ENCODE results near the gene N4BP2. TPM values are rescaled to one million over a fixed set of nuclear protein-coding genes. Genes with fewer than 3 reads are reported as not detected.

N4BP2 gene
- total and polyA plus RNA-seq, 7 experiments from 2014 or later: 12.9 to 37.2 (median 19.4) TPM

DNA sequence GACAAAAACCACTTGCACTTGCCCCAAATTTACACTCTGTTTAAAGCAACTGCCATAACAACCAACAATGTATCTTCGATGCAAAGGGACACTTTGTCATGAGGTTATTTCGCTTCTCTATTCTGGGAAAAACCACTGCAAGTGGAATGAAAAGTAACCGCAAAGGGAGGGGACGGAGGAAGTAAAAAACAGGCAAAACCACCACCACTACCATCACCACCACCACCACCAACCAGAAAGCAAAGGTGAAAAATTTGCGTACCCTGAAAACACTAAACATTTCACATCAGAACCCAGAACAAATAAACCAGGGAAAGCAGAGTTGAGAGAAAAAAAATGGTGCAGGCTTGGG, 1.2 kb upstream of the N4BP2 start:
- Histone ChIP-seq H3K4me1 (ENCODE audit: control insufficient read depth in 2 of 2, insufficient read depth in 2 of 2, low read length in 2 of 2) (peaks cover 14 to 15% of the 10 kb centered on the region in 2 donors), H3K27me3 (ENCODE audit: control insufficient read depth in 2 of 2, insufficient read depth in 2 of 2, low read length in 2 of 2) (no peaks in the 10 kb centered on the region), H3K9me3 (ENCODE audit: control insufficient read depth in 2 of 3, low read length in 3 of 3) (no peaks in the 10 kb centered on the region), H3K4me3 (ENCODE audit: low read length) (peak overlapping the region; percentile 80), H3K27ac (ENCODE audit: low read depth, low read length) (peak overlapping the region; percentile 91), H3K36me3 (ENCODE audit: control insufficient read depth in 2 of 3, insufficient read depth in 3 of 3, low read length in 3 of 3) (peaks cover 0 to 4% (median 0%) of the 10 kb centered on the region in 3 experiments)
- Mint-ChIP-seq H3K36me3 (peaks cover 0 to 11% (median 4%) of the 10 kb centered on the region in 5 donors), H3K27ac (peak overlapping the region; percentile 90 to 98 (median 94)), H3K4me1 (peaks cover 19 to 48% (median 36%) of the 10 kb centered on the region in 7 donors), H3K27me3 (peaks cover 0 to 6% (median 0%) of the 10 kb centered on the region in 5 donors), H3K4me3 (peak overlapping the region; percentile 87 to 100 (median 92)), H3K9me3 (no peaks in the 10 kb centered on the region)
- ATAC-seq (peak; percentile 26), DNase-seq (peak in 7 of 9 donors; percentile 33 to 72 (median 48))
- ChIA-PET POLR2A (interaction anchor here (0.6 to 2.5 kb wide), 16 partner anchors 9 to 600 kb away, joined by 3 to 13 read pairs (median 4); no protein-coding TSS in a partner anchor), CTCF (interaction anchor here (0.9 to 1.5 kb wide), 3 partner anchors 11 to 270 kb away, joined by 4 to 5 read pairs (median 4); no protein-coding TSS in a partner anchor)
- intact Hi-C loops (cut with micrococcal nuclease): loop anchor here (1.0 to 10.0 kb wide), 19 partner anchors 67 to 1921 kb away; partner anchors contain the start of genes PDS5A (in 1 of the 2), RFC1 (in 1 of the 2), RHOH (in 1 of the 2) and SMIM14 (in 1 of the 2)

- ATAC-seq: peak; percentile 40
- peaks cover 14 to 15% of the 10 kb centered on the region in 2 donors for H3K4me1 ChIP-seq (ENCODE audit: control insufficient read depth in 2 of 2, insufficient read depth in 2 of 2, low read length in 2 of 2)
- H3K36me3 ChIP-seq (ENCODE audit: control insufficient read depth in 2 of 3, insufficient read depth in 3 of 3, low read length in 3 of 3): peaks cover 0 to 4% (median 0%) of the 10 kb centered on the region in 3 experiments
- DNase-seq: peak; percentile 25 to 70 (median 42)
- H3K27me3 Mint-ChIP-seq: peaks cover 0 to 6% (median 0%) of the 10 kb centered on the region in 5 donors
- ChIA-PET CTCF (interaction anchor here (0.7 to 1.5 kb wide), 4 partner anchors 10 to 269 kb away, joined by 3 to 5 read pairs (median 4); no protein-coding TSS in a partner anchor), POLR2A (interaction anchor here (0.6 to 2.5 kb wide), 21 partner anchors 8 to 600 kb away, joined by 3 to 13 read pairs (median 4); partner anchors contain the start of genes LIAS, RPL9 and UBE2K)
- H3K9me3 Mint-ChIP-seq: no peaks in the 10 kb centered on the region
- H3K36me3 Mint-ChIP-seq: peaks cover 0 to 11% (median 4%) of the 10 kb centered on the region in 5 donors
- H3K27ac Mint-ChIP-seq: peak overlapping the region; percentile 90 to 98 (median 94)
- H3K4me3 Mint-ChIP-seq: peak overlapping the region; percentile 87 to 100 (median 92)
- H3K27ac ChIP-seq (ENCODE audit: low read depth, low read length): peak overlapping the region; percentile 91
- H3K27me3 ChIP-seq (ENCODE audit: control insufficient read depth in 2 of 2, insufficient read depth in 2 of 2, low read length in 2 of 2): no peaks in the 10 kb centered on the region
- H3K4me1 Mint-ChIP-seq: peaks cover 19 to 48% (median 36%) of the 10 kb centered on the region in 7 donors
- H3K4me3 ChIP-seq (ENCODE audit: low read length): peak overlapping the region; percentile 80
- intact Hi-C loops (cut with micrococcal nuclease): loop anchor here (1.0 to 10.0 kb wide), 28 partner anchors 66 to 1921 kb away; partner anchors contain the start of genes LIAS (in 2 of the 2), PDS5A (in 2 of the 2), RPL9 (in 2 of the 2) and SMIM14 (in 2 of the 2)
- no peaks in the 10 kb centered on the region for H3K9me3 ChIP-seq (ENCODE audit: control insufficient read depth in 2 of 3, low read length in 3 of 3)
Measured at GRCh38 chr4:40055863-40056715, 561 bp upstream of the N4BP2 start.

- peak; percentile 17 to 84 (median 78) for DNase-seq
- Histone ChIP-seq H3K36me3 (ENCODE audit: control insufficient read depth in 2 of 3, insufficient read depth in 3 of 3, low read length in 3 of 3) (peaks cover 0 to 4% (median 0%) of the 10 kb centered on the region in 3 experiments), H3K27me3 (ENCODE audit: control insufficient read depth in 2 of 2, insufficient read depth in 2 of 2, low read length in 2 of 2) (no peaks in the 10 kb centered on the region), H3K4me1 (ENCODE audit: control insufficient read depth in 2 of 2, insufficient read depth in 2 of 2, low read length in 2 of 2) (peaks cover 14 to 15% of the 10 kb centered on the region in 2 donors), H3K4me3 (ENCODE audit: low read length) (peak overlapping the region; percentile 80), H3K9me3 (ENCODE audit: control insufficient read depth in 2 of 3, low read length in 3 of 3) (no peaks in the 10 kb centered on the region), H3K27ac (ENCODE audit: low read depth, low read length) (peak overlapping the region; percentile 91)
- intact Hi-C loops (cut with micrococcal nuclease): loop anchor here (1.0 to 10.0 kb wide), 22 partner anchors 65 to 1923 kb away; partner anchors contain the start of genes LIAS (in 2 of the 2), RPL9 (in 2 of the 2), RFC1 (in 1 of the 2) and SMIM14 (in 1 of the 2)
- Mint-ChIP-seq H3K36me3 (peaks cover 3 to 16% (median 10%) of the 10 kb centered on the region in 5 donors), H3K9me3 (no peaks in the 10 kb centered on the region), H3K4me3 (peak overlapping the region; percentile 91 to 100 (median 97)), H3K4me1 (peaks cover 24 to 54% (median 42%) of the 10 kb centered on the region in 7 donors), H3K27me3 (peaks cover 0 to 6% (median 0%) of the 10 kb centered on the region in 5 donors), H3K27ac (peak overlapping the region; percentile 94 to 99 (median 98))
- ATAC-seq: peak; percentile 80
- ChIA-PET CTCF (interaction anchor here (0.8 to 1.5 kb wide), 3 partner anchors 63 to 260 kb away, joined by 4 to 10 read pairs (median 4); no protein-coding TSS in a partner anchor), POLR2A (interaction anchor here (0.5 to 1.7 kb wide), 7 partner anchors 9 to 260 kb away, joined by 3 to 7 read pairs (median 3); no protein-coding TSS in a partner anchor)
Measured at GRCh38 chr4:40057586-40058091, 989 bp downstream of the N4BP2 start.

GRCh38 chr4:40058121-40058520, 1.5 kb downstream of the N4BP2 start:
- H3K4me3 ChIP-seq (ENCODE audit: low read length): peak overlapping the region; percentile 80
- intact Hi-C loops (cut with micrococcal nuclease): loop anchor here (5.0 to 10.0 kb wide), 9 partner anchors 64 to 1923 kb away; partner anchors contain the start of genes RFC1 (in 1 of the 2) and UGDH (in 1 of the 2)
- Mint-ChIP-seq H3K36me3 (peaks cover 3 to 16% (median 14%) of the 10 kb centered on the region in 5 donors), H3K9me3 (no peaks in the 10 kb centered on the region), H3K4me1 (peaks cover 25 to 53% (median 46%) of the 10 kb centered on the region in 7 donors), H3K27me3 (peaks cover 0 to 6% (median 0%) of the 10 kb centered on the region in 5 donors), H3K4me3 (peak overlapping the region; percentile 91 to 100 (median 97)), H3K27ac (peak overlapping the region; percentile 94 to 99 (median 98))
- H3K4me1 ChIP-seq (ENCODE audit: control insufficient read depth in 2 of 2, insufficient read depth in 2 of 2, low read length in 2 of 2): peaks cover 14 to 15% of the 10 kb centered on the region in 2 donors
- no peak for ATAC-seq
- H3K27me3 ChIP-seq (ENCODE audit: control insufficient read depth in 2 of 2, insufficient read depth in 2 of 2, low read length in 2 of 2): no peaks in the 10 kb centered on the region
- no peak for DNase-seq
- POLR2A ChIA-PET: interaction anchor here (0.7 to 1.7 kb wide), 6 partner anchors 9 to 260 kb away, joined by 3 to 7 read pairs (median 3); no protein-coding TSS in a partner anchor
- CTCF ChIA-PET: interaction anchor here (0.8 to 1.5 kb wide), 4 partner anchors 62 to 260 kb away, joined by 4 to 10 read pairs (median 4); no protein-coding TSS in a partner anchor
- peaks cover 0 to 4% (median 0%) of the 10 kb centered on the region in 3 experiments for H3K36me3 ChIP-seq (ENCODE audit: control insufficient read depth in 2 of 3, insufficient read depth in 3 of 3, low read length in 3 of 3)
- H3K9me3 ChIP-seq (ENCODE audit: control insufficient read depth in 2 of 3, low read length in 3 of 3): no peaks in the 10 kb centered on the region
- peak overlapping the region; percentile 91 for H3K27ac ChIP-seq (ENCODE audit: low read depth, low read length)

DNA sequence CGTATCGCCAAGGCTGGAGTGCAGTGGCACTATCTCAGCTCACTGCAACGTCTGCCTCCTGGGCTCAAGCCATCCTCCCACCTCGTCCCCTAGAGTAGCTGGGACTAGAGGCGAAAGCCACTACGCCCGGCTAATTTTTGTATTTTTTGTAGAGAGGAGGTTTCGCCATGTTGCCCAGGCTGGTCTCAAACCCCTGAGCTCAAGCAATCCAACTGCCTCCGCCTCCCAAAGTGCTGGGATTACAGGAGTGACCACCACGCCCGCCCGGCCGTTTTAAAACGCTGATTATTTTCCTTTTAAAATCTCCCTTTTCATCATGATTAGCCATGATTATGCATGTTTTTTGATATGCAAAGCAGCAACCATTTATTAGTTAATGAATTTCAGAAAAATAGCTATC, 2.2 kb downstream of the N4BP2 start:
- H3K27ac ChIP-seq (ENCODE audit: low read depth, low read length): no peak overlapping the region
- POLR2A ChIA-PET: interaction anchor here (0.6 to 1.3 kb wide), 3 partner anchors 8 to 243 kb away, joined by 3 to 4 read pairs (median 4); no protein-coding TSS in a partner anchor
- peaks cover 25 to 56% (median 46%) of the 10 kb centered on the region in 7 donors for H3K4me1 Mint-ChIP-seq

More for the DNA sequence above, 2.2 kb downstream of the N4BP2 start:
- Histone ChIP-seq H3K4me1 (ENCODE audit: control insufficient read depth in 2 of 2, insufficient read depth in 2 of 2, low read length in 2 of 2) (peaks cover 14 to 15% of the 10 kb centered on the region in 2 donors), H3K36me3 (ENCODE audit: control insufficient read depth in 2 of 3, insufficient read depth in 3 of 3, low read length in 3 of 3) (peaks cover 0 to 4% (median 0%) of the 10 kb centered on the region in 3 experiments), H3K27me3 (ENCODE audit: control insufficient read depth in 2 of 2, insufficient read depth in 2 of 2, low read length in 2 of 2) (no peaks in the 10 kb centered on the region), H3K4me3 (ENCODE audit: low read length) (no peak overlapping the region), H3K9me3 (ENCODE audit: control insufficient read depth in 2 of 3, low read length in 3 of 3) (no peaks in the 10 kb centered on the region)
- DNase-seq (no peak), ATAC-seq (no peak)
- peaks cover 0 to 6% (median 0%) of the 10 kb centered on the region in 5 donors for H3K27me3 Mint-ChIP-seq
- CTCF ChIA-PET: interaction anchor here (0.5 to 1.5 kb wide), 3 partner anchors 75 to 259 kb away, joined by 4 to 10 read pairs (median 4); no protein-coding TSS in a partner anchor
- intact Hi-C loops (cut with micrococcal nuclease): loop anchor here (5.0 to 10.0 kb wide), 9 partner anchors 63 to 1924 kb away; partner anchors contain the start of genes RFC1 (in 1 of the 2) and UGDH (in 1 of the 2)
- peaks cover 3 to 19% (median 17%) of the 10 kb centered on the region in 5 donors for H3K36me3 Mint-ChIP-seq
- H3K9me3 Mint-ChIP-seq: no peaks in the 10 kb centered on the region
- H3K27ac Mint-ChIP-seq: peak overlapping the region in 7 of 9 donors; percentile 4 to 98 (median 24)
- H3K4me3 Mint-ChIP-seq: peak overlapping the region; percentile 21 to 94 (median 70)
